Neural cell (in vitro differentiated cells): ENCODE data around the gene DCTN3. TPM values are rescaled to one million over a fixed set of nuclear protein-coding genes. Genes with fewer than 3 reads are reported as not detected.

ENCODE experiments used
- H2AFZ ChIP-seq: fragments of 200-600, 300-800 bp; sonication (generic), shearing (Covaris generic); 2 replicates; pipeline ENCODE4 v1.6.0; 2014; ENCODE audit warnings: low read depth, mild to moderate bottlenecking, antibody characterized with exemption, low read length, moderate library complexity
- H3F3A ChIP-seq: fragments of 200-600 bp; shearing (Covaris generic); 2 replicates; pipeline ENCODE4 v1.6.1; 2016; ENCODE audit warnings: mild to moderate bottlenecking, moderate library complexity, mixed read lengths, antibody characterized with exemption, low read length; ENCODE audit not compliant: insufficient read depth, poor library complexity, severe bottlenecking
- H3K27ac ChIP-seq: fragments of 200-600, 300-800 bp; sonication (generic), shearing (Covaris generic); 2 replicates; pipeline ENCODE4 v1.5.1; 2014; ENCODE audit warnings: mild to moderate bottlenecking, low read length, moderate library complexity
- H3K27me3 ChIP-seq: fragments of 300-800, 200-600 bp; sonication (generic), shearing (Covaris generic); 2 replicates; pipeline ENCODE4 v1.6.0; 2014; ENCODE audit warnings: mild to moderate bottlenecking, low read depth, low read length, moderate library complexity; ENCODE audit not compliant: insufficient read depth
- H3K36me3 ChIP-seq: fragments of 300-800, 200-600 bp; sonication (generic), shearing (Covaris generic); 2 replicates; pipeline ENCODE4 v1.5.1; 2014; ENCODE audit warnings: mild to moderate bottlenecking, antibody characterized with exemption, low read length, moderate library complexity; ENCODE audit not compliant: insufficient read depth
- H3K4me2 ChIP-seq: fragments of 300-800, 200-600 bp; sonication (generic), shearing (Covaris generic); 2 replicates; pipeline ENCODE4 v1.6.0; 2014; ENCODE audit warnings: mild to moderate bottlenecking, low read length
- H3K4me3 ChIP-seq: fragments of 300-800, 200-600 bp; sonication (generic), shearing (Covaris generic); 2 replicates; pipeline ENCODE4 v1.5.1; 2014; ENCODE audit warnings: mild to moderate bottlenecking, low read length, moderate library complexity
- H3K79me2 ChIP-seq: fragments of 200-600 bp; shearing (Covaris generic); replicated peaks from 2 replicates; pipeline ENCODE4 v1.6.0; 2014; ENCODE audit warnings: mild to moderate bottlenecking, low read length, moderate library complexity; ENCODE audit not compliant: insufficient read depth
- H3K9ac ChIP-seq: fragments of 300-800, 200-600 bp; sonication (generic), shearing (Covaris generic); 2 replicates; pipeline ENCODE4 v1.6.1; 2016; ENCODE audit warnings: mild to moderate bottlenecking, low read length, mixed read lengths
- H3K9me2 ChIP-seq: fragments of 200-600 bp; shearing (Covaris generic); 2 replicates; pipeline ENCODE4 v1.6.1; 2016; ENCODE audit warnings: mild to moderate bottlenecking, low read length, mixed read lengths; ENCODE audit not compliant: insufficient read depth
- H3K9me3 ChIP-seq: fragments of 200-600, 300-800 bp; sonication (generic), shearing (Covaris generic); 2 replicates; pipeline ENCODE4 v1.6.1; 2016; ENCODE audit warnings: mild to moderate bottlenecking, mixed run types, low read length, moderate library complexity, mixed read lengths
- H4K20me1 ChIP-seq: fragments of 200-600 bp; shearing (Covaris generic); 2 replicates; pipeline ENCODE4 v1.6.1; 2016; ENCODE audit warnings: mild to moderate bottlenecking, mixed run types; ENCODE audit not compliant: insufficient read depth
- EP300 ChIP-seq: fragments of 450-650 bp; conservative IDR thresholded peaks from 2 replicates; pipeline ENCODE4 v1.6.1; 2014; ENCODE audit warnings: antibody characterized with exemption, mild to moderate bottlenecking, moderate library complexity; ENCODE audit not compliant: poor library complexity, severe bottlenecking
- EZH2 ChIP-seq: fragments of 200-600, 300-800 bp; shearing (Covaris generic), sonication (generic); IDR thresholded peaks from 2 replicates; pipeline ENCODE4 v1.6.1; 2014; ENCODE audit warnings: antibody characterized with exemption, low read length, borderline replicate concordance, mild to moderate bottlenecking; ENCODE audit not compliant: insufficient read depth, poor library complexity, severe bottlenecking
- MXI1 ChIP-seq: fragments of 450-650 bp; conservative IDR thresholded peaks from 2 replicates; pipeline ENCODE4 v1.6.1; 2014; ENCODE audit warnings: antibody characterized with exemption, mild to moderate bottlenecking; ENCODE audit not compliant: poor library complexity, severe bottlenecking
- POLR2AphosphoS5 ChIP-seq: IDR thresholded peaks from 2 replicates; pipeline ENCODE4 v1.6.1; 2012
- RAD21 ChIP-seq: fragments of 450-650 bp; conservative IDR thresholded peaks from 2 replicates; pipeline ENCODE4 v1.6.1; 2014; ENCODE audit warnings: antibody characterized with exemption, mild to moderate bottlenecking, moderate library complexity
- SMC3 ChIP-seq: fragments of 450-650 bp; conservative IDR thresholded peaks from 2 replicates; pipeline ENCODE4 v1.6.1; 2014; ENCODE audit warnings: antibody characterized with exemption, mild to moderate bottlenecking, moderate library complexity; ENCODE audit not compliant: poor library complexity
- TAF1 ChIP-seq: IDR thresholded peaks from 2 replicates; pipeline ENCODE4 v1.6.1; 2012; ENCODE audit warnings: low read depth
- polyA plus RNA-seq: library from polyadenylated mRNA; depleted of rRNA; stranded (reverse); fragments of >200 nt; gene quantifications from 2 replicates; pipeline ENCODE4 v1.2.3, GENCODE V29; 2014
- TF ChIP-seq, protein P1 (sequence below): IDR thresholded peaks from 2 replicates; pipeline ENCODE4 v1.6.1; 2012; ENCODE audit warnings: borderline replicate concordance
- TF ChIP-seq, protein P2 (sequence below): fragments of 450-650 bp; IDR thresholded peaks from 2 replicates; pipeline ENCODE4 v1.5.1; 2014; ENCODE audit warnings: antibody characterized with exemption, mild to moderate bottlenecking, moderate library complexity; ENCODE audit not compliant: poor library complexity, severe bottlenecking

Gene DCTN3
- polyA plus RNA-seq, 1 donor from 2014 or later, result 380 TPM

DNA sequence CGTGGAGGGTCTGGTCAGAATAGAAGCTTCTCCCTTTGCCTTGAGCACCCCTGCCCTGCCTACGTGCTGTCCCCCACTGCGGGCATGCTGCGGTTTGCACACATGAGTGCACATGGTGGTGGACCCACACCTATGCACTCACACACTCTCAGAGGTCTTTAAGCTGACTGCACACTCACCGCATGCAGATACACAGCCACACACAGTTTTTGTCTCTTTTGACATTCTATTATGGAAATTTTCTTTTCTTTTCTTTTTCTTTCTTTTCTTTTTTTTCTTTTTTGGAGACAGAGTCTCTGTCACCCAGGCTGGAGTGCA is 9.2 kb upstream of the DCTN3 start:
- H3F3A ChIP-seq, result no peaks in the 10 kb centered on the region
- no peak overlapping the region for H3K4me2 ChIP-seq
- H4K20me1 ChIP-seq, result no peaks in the 10 kb centered on the region
- H3K9me2 ChIP-seq, result no peaks in the 10 kb centered on the region
- TF ChIP-seq MXI1 (no peak), POLR2AphosphoS5 (no peak), EZH2 (no peak), SMC3 (no peak), RAD21 (no peak), TAF1 (no peak), EP300 (no peak)
- TF ChIP-seq, protein P1, sequence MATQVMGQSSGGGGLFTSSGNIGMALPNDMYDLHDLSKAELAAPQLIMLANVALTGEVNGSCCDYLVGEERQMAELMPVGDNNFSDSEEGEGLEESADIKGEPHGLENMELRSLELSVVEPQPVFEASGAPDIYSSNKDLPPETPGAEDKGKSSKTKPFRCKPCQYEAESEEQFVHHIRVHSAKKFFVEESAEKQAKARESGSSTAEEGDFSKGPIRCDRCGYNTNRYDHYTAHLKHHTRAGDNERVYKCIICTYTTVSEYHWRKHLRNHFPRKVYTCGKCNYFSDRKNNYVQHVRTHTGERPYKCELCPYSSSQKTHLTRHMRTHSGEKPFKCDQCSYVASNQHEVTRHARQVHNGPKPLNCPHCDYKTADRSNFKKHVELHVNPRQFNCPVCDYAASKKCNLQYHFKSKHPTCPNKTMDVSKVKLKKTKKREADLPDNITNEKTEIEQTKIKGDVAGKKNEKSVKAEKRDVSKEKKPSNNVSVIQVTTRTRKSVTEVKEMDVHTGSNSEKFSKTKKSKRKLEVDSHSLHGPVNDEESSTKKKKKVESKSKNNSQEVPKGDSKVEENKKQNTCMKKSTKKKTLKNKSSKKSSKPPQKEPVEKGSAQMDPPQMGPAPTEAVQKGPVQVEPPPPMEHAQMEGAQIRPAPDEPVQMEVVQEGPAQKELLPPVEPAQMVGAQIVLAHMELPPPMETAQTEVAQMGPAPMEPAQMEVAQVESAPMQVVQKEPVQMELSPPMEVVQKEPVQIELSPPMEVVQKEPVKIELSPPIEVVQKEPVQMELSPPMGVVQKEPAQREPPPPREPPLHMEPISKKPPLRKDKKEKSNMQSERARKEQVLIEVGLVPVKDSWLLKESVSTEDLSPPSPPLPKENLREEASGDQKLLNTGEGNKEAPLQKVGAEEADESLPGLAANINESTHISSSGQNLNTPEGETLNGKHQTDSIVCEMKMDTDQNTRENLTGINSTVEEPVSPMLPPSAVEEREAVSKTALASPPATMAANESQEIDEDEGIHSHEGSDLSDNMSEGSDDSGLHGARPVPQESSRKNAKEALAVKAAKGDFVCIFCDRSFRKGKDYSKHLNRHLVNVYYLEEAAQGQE, result no peak
- TF ChIP-seq, protein P2, sequence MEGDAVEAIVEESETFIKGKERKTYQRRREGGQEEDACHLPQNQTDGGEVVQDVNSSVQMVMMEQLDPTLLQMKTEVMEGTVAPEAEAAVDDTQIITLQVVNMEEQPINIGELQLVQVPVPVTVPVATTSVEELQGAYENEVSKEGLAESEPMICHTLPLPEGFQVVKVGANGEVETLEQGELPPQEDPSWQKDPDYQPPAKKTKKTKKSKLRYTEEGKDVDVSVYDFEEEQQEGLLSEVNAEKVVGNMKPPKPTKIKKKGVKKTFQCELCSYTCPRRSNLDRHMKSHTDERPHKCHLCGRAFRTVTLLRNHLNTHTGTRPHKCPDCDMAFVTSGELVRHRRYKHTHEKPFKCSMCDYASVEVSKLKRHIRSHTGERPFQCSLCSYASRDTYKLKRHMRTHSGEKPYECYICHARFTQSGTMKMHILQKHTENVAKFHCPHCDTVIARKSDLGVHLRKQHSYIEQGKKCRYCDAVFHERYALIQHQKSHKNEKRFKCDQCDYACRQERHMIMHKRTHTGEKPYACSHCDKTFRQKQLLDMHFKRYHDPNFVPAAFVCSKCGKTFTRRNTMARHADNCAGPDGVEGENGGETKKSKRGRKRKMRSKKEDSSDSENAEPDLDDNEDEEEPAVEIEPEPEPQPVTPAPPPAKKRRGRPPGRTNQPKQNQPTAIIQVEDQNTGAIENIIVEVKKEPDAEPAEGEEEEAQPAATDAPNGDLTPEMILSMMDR, result no peak
- no peak overlapping the region for H2AFZ ChIP-seq
- H3K4me3 ChIP-seq, result peak overlapping the region; percentile 62
- no peak overlapping the region for H3K9ac ChIP-seq
- H3K27me3 ChIP-seq, result peaks cover 25% of the 10 kb centered on the region
- no peak overlapping the region for H3K27ac ChIP-seq
- H3K36me3 ChIP-seq, result no peaks in the 10 kb centered on the region
- no peaks in the 10 kb centered on the region for H3K9me3 ChIP-seq
- no peaks in the 10 kb centered on the region for H3K79me2 ChIP-seq

DNA sequence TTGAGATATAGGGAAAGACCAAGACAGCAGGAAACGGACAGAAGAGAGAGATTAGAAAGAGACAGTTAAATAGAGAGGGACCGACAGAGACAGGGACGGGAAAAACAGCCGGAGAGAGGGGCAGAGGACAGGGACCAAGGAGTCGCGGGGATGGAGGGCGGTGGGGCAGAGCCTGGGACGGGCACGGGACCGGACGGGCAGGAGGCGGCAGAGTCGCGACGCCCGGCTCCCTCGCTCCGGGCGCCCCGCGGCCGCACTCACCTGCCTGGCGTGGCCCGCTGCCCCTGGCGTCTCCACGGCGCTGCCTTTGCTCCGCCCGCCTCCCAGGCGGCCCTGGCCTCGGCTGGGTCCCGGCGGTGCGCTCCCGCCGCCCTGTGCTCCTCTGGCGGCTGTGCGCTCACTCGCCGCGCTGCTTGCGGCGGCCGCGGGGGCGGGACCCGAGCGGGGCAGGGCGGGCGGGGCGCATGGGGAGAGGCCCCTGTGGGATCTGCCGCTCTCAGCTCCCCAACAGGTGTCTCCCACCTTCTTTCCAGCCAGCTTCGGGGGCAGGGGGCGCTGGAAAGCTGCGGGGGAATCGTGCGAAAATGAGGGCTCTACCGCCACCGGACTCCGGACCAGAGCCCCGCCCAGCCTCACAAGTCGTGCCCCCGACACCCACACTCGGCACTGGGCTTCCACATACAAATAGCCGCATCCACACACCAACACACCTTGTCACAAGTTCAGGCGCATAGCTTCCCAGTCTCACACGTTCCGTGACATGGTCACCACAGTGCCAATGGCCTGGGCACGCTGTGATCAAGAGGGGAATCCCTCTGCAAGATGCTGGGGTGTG is 8.6 kb upstream of the DCTN3 start, which contains the start of gene ARID3C:
Gene ARID3C, minus strand, starts transcription at position 411 of the 835 bp plus-strand sequence. CDS start 1,052 bp downstream, outside the sequence.
- no peaks in the 10 kb centered on the region for H4K20me1 ChIP-seq
- H3F3A ChIP-seq, result no peaks in the 10 kb centered on the region
- H3K27ac ChIP-seq, result no peak within 1 kb of the TSS
- peak within 1 kb of the TSS; percentile 62 for H3K4me3 ChIP-seq
- H3K36me3 ChIP-seq, result no peaks in the 10 kb centered on the region
- H2AFZ ChIP-seq, result no peak within 1 kb of the TSS
- TF ChIP-seq, protein P2, result no peak
- TF ChIP-seq EZH2, result no peak
- TF ChIP-seq SMC3, result no peak
- no peak for TF ChIP-seq TAF1
- TF ChIP-seq RAD21, result no peak
- TF ChIP-seq EP300, result no peak
- no peak for TF ChIP-seq POLR2AphosphoS5
- no peak for TF ChIP-seq MXI1
- TF ChIP-seq, protein P1, result no peak
- H3K79me2 ChIP-seq, result no peaks in the 10 kb centered on the region
- H3K4me2 ChIP-seq, result no peak within 1 kb of the TSS
- H3K9me2 ChIP-seq, result no peaks in the 10 kb centered on the region
- no peaks in the 10 kb centered on the region for H3K9me3 ChIP-seq
- peaks cover 25% of the 10 kb centered on the region for H3K27me3 ChIP-seq
- H3K9ac ChIP-seq, result peak within 1 kb of the TSS; percentile 49
